GM18858 (cell line): Measurements from ENCODE around the gene ADAT3.

ENCODE experiments used
- ATAC-seq: cut with Tn5 transposase; IDR thresholded peaks from one replicate; pipeline ENCODE4 v1.9.1; 2021; ENCODE audit not compliant: unreplicated experiment

ADAT3 gene

DNA sequence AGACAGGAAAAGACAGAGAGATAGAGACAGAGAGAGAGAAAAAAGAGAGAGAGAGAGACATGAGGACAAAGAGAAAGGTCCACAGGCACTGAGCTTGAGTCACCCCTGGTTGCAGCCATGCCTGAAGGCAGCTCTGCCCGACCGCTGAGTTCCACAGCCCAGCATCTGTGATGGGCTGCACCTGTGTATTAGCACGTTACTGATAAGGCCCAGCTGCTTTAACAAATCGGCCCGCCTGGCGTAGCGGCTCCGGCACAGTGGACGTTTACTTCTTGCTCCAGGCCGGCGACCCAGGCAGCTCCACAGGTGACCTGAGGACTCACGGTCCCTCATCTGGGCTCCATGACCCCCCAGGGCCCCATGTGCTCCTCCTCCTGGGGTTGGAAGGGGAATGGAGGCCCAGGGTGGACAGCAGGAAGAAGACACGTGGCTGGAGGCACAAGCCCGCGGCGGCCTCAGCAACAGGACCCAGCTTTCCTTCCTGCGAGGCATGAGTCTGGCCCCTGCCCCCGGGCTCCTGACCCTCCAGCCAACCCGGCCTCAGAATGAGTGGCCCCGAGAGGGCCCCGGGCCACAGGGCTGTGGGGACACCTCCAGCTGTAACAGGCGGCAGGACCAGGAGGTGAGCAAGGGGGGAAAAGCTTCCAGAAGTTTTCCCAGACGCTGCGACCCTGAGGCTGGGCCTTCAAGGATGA is 31.9 kb downstream of the ADAT3 start:
- no peak for ATAC-seq

DNA sequence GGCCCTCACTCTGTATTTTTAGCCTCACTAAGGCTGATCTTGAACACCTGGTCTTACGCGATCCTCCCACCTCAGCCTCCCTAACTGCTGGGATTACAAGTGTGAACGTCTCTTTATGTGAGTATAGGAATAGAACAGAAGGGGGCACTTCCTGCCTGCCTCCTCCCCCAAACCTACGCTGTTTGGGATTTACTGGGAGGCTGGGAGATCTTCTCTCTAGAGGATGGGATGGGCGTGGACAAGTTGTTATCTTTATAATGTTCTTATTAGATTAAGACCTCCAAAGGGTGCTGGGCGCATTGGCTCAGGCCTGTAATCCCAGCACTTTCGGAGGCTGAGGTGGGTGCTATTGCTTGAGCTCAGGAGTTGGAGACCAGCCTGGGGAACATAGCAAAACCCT is 32.9 kb downstream of the ADAT3 start:
- no peak for ATAC-seq

DNA sequence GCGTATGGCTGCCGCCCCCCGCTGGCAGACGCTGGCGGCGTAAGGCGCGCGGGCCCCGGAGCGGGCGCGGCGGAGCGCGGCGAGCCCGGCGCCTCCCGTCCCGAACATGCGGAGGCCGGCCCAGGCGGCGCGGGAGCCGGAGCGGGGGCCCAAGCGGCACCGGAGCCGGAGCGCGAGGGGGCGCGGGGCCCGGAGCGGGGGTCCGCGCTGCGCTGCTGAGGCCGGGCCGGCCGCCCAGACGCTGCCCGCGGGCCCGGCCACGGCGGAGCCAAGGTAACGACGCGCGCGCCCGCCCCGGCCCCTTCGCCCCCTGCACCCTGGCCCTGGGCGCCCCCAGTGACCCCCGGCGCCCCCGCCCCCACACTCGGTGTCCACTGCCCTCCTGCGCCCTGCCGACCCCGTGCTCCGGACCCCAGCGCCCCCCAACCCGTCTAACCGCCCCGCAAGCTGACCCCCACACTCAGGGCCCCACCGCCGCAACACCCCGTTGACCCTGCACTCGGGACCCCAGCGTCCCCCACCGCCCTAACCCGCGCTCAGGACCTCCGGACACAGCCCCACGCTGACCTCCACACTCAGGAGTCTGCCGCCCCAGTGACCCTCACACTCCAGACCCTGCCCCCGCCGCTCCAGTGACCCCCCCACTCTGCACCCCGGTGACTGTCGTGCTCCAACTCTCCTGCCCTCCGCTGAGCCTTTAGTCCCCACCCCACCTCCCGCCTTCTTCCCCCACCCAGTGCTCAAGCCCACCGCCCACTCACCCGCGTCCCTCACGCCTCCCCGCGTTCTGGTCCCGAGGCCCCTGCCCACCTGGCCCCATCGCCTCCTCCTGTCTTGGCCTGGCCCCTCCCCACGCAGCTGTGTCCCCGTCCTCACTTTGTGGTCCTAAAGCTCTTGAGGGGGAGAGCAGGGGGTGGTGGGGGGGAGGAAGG is 36.2 kb downstream of the ADAT3 start, which contains the start of gene CSNK1G2:
Gene CSNK1G2, plus strand, starts transcription at position 27 of the 932 bp plus-strand sequence. CDS start 28,601 bp downstream, outside the sequence.
- ATAC-seq = no peak

DNA sequence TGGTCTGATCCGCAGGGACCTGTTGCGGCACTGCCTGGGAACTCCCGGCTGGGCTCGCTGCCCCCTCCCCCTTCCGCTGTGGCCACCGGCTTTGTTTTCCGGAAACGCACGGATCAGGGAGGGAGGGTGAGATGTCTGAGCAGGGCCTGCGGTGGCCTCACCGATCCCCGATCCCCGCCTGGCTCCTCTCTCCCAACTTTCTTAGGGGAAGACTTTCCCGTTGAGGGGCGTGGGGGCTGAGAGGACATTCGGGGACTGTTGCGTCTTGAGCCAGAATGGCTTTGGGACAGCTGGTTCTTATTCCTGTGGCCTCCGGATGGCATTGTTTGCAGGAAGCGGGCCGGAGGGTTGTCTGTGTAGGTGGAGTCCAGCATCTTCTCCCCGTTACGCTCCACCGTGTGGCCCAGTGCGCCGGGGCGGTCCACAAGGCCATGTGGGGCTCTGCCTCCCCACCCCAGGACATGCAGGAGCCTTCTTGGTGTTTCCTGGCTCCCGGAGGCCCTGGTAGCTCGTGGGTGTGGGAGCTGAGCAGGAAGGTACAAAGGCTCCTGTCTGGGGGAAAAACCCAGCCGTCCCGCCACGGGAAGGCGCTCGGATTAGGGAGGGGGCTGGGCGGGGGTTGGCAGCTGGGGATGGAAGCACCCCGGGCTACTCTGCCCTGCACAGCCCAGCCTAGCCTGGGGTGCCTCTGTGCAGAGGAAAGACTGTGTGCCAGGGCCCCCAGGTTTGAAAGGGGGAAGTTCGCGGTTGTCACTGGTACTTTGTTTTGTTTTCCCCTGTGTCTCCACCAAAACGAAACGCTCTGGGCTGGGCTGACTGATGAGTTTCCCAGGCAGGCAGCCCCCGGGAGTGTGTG is 37.1 kb downstream of the ADAT3 start:
- no peak for ATAC-seq

DNA sequence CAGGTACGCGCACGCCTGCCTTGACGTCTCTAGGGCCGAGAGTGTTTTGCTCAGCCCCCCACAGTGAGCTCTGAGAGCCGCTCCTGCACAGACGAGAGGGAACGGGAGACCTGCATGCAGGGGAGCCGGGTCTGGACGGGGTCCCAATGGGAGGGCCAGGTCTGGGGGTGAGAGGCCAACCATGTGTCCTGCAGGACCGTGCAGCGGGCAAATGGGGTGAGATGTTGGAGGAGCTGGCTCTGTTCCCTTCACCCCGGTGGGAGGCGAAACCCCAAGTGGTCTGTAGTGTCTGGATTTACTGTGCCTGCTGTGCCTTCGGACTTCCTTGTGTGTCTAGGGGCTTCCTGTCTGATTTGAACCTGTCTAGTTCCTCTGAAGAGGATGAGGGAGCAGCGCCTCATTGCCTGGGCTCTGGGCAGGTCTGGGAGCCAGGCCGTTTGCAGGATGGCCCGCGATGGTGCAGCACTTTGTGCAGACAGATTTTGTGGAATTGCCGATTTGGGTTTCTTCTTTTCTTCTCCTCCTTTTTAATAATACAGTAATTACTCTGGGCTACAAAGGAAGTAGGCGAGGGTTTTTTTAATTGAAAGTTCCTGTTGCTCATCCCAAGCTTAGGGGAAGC is 37.8 kb downstream of the ADAT3 start:
- ATAC-seq = no peak

DNA sequence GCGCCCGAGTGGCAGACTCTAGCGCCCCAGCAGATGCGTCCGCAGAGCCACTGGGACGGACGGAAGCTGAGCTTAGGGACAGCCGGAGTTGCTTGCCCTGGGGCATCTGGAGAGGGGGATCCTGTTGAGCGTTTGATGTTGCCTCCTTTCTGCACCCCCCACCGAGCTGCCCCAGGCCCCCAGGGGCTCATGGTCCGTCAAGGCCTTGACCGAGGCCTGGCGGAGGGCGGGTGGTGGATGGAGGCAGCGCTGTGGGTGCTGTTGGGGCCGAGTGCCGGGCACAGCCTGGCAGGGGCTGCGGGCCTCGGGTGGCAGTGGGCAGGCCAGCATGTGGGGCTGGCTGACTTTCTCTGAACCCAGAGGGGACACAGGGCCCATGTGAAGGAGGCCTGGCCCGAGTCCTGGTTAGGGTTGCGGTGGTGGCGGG is 38.5 kb downstream of the ADAT3 start:
- ATAC-seq = no peak

DNA sequence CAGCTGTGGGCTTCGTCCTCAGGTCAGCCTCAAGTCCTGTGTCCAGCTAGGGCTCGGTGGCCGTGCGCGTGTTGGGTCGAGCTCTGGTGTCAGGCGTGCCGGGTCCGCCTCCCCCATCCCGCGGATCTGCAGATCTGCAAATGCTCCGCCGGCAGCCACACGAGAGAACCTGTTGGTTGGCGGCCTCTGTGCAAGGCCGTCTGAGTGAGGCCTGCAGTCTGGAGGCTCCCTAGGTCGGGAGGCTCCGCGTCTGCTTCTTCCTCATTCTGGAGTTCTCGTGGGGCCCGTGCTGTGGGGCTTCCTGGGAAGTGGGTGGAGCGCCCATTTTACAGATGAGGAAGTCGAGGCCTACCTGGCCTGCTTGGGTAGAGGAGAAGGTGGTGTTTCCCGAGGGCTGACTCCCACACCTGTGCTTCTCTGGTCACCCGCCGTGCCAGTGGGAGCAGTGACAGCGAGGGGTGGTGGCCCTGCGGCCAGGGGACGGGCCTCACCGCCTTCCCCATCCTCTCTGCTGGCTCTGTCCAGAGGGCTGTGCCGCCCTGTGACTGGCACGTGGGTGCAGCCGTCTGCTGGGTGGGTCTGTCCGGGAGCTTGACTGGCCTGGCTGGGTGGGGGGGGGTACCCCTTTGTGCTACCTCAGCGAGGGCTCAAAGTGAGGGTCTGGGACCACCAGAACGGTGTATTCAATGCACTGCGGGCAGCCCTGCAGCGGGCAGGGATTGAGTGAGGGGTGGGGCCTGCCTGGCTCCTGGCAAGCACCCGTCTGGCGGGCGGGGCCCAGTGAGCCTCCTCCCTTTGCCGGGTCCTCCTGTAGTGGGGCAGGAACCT is 39.1 kb downstream of the ADAT3 start:
- ATAC-seq = no peak

DNA sequence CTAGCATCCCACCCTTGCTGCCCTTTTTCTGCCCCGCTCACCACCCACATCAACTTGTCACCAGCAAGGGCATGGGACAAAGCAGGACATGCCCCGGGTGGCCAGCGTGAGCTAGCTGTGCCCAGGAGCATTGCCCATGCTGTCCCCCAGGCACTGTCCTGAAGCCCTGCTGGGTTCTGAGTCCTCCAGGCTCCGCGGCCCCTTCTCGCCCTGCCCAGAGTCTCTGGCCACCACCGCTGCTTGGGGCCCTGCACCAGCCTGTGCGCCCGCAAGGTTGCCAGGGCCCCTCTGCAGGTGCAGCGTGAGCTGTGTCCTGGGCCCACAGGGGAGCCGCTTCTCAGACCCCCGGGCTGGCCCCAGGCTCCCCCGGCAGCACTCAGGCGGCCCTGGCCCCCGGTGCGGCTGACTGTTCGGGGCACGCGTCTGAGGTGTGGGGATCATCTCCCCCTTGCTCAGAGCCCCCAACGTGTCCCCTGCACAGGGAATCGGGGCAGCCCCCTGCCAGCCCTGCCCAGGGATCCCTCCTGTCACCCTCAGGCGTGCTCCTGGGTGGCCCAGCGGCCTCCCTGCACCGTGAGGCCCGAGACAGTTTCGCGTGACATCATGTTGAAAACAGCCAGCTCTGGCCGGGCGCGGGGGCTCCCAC is 39.8 kb downstream of the ADAT3 start:
- no peak for ATAC-seq

DNA sequence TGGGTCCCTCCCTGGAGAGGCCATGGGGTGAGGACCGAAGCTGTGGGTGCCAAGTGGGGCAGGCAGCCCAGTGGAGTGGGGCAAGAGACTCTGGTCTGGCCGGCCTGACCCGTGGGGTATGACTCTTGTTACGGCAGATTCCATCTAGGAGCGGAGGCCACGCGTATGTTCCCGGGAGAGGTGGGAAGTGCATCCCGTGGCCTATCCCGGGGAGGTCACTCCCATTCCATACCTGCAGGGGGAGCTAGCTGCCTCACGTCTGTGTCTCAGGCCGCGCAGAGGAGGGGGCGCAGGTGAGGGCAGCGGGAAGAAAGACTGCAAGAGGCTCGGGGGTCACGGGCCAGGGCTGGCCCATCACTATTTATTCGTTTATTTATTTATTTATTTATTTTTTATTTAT is 40.7 kb downstream of the ADAT3 start:
- ATAC-seq = no peak

DNA sequence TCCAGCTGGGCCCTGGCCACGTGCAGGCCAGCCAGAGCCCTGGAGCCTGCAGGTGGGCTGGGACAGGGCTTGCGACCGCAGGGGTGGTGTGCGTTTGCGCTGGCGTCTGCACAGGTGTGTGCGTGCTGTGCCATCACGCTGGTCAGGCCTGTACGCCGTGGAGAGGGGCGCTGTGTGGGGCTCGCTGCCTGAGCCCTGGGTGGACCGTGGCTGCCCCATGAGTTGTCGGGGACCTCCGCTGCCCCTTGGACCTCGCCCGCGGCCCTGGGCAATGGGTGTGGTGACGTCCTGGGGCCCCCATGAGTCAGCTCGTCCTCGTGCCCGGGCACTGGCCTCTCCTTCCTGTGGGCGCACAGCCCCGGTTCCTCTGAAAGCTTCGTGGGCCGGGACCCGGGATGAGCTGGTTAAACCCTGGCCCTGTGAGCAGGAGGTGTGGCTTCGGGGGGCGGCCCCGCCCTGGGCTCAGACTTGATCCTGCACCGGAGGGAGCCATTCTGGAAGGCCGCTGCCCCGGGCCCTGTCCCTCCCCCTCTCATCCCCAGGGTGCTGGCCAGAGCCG is 42.5 kb downstream of the ADAT3 start:
- ATAC-seq = no peak

DNA sequence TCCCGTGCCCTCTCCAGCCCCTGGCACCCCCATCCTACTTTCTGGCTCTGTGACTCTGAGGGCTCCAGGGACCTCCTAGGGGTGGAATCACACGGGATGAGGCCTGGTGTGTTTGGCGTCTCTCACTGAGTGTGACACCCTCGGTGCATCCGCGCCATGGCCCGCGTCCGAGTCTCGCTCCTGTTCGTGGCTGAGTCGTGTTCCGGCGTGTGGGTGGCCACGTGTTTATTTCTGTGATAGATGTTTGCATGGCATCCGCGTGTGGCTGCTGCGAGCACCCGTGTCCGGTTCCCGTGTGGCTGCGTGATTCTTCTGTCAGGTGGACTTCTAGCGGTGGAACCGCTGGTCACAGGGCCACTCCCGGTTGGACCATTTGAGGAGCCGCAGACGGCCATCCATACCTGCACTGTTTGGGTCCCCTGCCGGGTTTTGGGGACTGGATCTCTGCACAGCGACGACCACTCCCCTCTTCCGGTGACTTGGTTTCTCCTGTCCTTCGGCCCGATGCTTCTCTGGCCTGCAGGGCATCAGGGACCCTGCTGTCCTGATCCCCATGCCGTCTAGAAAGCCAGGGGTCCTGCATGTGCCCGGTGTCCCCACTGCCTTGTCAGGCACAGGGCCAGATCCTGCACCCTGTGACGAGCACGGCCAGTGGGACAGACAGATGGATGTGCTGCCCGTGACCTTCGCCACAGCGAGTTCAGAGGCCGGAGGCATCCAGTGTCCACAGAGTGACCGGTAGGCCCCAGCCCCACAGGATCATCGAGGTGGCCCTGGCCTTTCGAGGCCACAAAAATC is 44.3 kb downstream of the ADAT3 start:
- no peak for ATAC-seq

DNA sequence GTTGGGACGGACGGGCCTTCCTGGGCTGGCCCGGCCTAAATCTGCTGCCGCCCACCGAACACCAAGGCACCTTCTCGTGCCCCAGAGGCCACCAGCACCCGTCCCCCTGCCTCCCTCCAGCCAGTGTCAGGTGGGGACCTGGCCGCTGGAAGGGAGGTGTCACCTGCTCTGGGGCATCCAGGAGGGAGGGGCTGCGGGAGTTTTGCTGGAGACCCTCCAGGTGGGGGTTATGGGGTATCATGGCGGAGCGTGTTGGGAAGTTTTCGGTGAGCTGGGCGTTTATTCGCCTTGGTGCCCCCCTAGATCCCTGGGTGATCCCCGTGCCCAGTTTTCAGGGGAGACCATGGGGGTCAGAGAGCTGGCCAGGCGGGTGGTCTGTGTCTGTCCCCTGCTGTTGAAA is 45.4 kb downstream of the ADAT3 start:
- no peak for ATAC-seq

DNA sequence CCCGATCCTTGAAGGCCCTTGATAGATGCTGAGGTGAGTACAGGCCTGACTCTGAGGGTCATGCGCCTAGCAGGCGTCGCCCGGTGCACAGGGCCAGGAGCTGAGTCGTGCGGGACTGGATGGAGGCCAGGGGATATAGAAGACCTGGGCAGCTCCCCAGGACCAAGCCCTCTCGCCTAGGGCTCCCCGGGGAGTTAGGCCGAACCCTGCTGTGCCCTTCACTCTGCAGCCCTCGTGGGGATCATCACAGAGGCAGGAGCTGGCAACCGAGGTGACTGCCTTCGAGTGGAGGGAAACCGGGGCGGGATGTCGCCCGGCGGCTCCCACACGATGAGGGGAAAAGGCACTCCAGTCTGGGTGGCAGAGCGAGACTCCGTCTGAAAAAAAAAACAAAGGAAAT is 47.4 kb downstream of the ADAT3 start:
- no peak for ATAC-seq

DNA sequence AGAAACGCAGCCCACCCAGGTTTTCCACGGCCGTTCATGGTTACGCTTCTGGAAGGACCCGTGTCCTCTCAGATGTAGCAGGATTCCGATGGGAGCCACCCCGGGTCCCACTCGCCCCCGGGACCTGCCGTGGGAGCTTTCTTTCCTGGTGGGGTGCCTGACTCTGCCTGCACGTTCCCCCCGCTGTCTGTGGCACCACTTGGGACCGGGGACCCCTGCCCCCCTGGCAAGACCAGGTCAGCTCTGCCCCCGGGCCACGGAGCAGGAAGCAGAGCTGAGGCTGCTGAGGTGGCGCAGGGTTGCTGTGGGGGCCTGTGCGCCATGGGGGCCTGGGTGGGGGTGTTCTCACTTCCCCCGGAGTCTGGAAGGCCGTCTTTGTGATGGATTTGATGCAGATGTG is 47.8 kb downstream of the ADAT3 start:
- no peak for ATAC-seq

DNA sequence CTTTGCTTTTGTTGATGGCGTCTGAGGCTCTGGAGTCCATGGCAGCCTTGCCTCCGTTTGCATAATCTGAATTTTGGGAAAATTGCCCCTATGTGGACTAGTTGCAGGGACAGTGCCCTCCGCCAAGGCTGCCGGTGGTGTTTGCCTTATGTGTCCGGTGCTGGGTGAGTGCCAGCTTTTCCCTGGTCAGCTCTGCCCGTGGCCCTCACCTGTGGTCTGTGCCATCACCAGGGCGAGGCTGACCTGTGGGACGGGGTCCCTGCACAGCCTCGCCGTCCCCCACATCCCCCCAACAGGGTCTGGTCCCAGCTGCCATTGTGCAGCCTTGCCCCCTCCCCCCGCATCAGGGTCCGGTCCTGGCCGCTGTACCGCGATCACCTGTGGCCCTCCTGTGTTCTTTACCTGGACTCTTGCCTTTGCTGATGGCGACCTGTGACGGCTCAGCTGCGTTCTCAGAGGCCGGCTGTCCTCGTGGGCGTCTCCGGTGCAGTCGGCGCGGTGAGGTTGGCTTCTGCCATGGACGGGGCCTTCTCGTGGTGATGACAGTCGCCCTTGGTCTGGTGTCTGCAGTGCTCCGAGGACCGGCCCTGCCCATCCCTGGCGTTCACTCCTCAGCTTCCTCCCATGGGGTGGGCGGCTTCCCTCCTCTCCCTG is 48.4 kb downstream of the ADAT3 start:
- no peak for ATAC-seq

DNA sequence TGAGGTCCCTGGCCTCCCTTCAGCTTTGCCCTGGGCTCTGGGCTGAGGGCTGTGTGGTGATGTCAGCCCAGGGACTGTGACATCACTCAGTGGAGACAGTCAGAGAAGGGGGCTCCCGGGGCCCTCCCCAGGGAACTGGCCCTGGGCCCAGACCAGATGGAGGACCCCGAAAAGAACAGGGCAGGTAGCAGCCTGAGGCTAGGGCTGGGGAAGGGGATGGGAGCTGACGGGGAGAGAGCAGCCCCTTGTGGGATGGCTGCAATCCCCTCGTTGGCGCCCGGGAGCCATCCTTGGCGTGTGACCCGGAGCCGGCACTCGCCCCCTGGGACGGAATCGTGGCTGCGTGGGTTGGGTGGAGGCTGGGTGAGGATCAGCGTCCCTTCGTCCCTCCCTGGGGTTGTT is 49.3 kb downstream of the ADAT3 start:
- no peak for ATAC-seq

DNA sequence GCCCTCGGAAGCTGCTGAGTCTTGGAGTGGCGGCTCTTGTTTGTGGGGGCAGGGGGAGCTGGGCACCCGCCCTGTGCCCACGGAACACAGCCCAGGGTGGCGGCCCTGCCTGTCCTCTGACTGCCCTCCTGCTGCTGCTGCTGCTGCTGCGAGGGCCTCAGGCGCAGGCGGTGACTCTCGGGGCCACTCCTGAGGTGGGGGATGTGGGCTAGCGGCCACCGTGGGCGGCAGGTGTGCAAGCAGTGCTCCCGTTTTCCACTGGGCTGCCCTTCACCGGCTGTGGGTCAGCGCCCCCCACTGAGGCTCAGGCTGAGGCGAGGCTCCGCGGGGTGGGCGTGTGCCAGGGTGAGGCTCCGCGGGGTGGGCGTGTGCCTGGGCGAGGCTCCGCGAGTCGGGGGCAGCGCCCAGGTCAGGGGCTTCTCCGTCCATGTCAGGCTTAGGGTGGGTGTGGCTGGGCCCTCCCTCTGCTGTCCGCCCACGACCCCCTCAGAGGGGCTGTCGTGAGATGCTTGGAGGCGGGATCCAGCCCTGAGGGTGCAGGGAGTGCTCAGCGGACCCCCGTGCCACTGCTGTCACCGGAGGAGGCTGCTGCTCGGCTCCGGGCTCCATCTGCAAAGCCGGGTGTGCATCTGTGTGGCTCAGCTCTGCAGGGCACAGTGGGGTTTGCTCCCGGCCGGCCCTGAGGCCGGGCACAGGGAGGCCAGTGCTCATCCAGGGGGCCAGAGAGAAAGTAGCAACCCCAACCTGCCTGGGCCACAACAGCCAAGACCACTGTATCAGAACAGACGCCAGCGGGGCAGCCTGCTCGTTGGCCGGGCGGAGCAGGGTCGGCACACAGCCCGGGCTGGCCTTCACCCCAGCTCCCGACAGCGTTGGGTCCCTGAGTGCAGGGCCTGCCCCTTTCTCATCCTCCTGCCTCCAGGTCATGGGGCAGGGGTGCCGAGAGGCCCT is 50.2 kb downstream of the ADAT3 start:
- ATAC-seq = no peak
